GM12872 (cell line): ENCODE measurements around the gene ZDHHC14.

Source experiments
- TF ChIP-seq, protein P1 (sequence below): IDR thresholded peaks from 3 replicates; pipeline ENCODE4 v1.5.1; 2011; ENCODE audit warnings: low read depth, mild to moderate bottlenecking, low read length, moderate library complexity; ENCODE audit not compliant: insufficient read depth

Gene ZDHHC14

GRCh38 chr6:157613011-157613522 is 232.1 kb downstream of the ZDHHC14 start:
- TF ChIP-seq, protein P1, sequence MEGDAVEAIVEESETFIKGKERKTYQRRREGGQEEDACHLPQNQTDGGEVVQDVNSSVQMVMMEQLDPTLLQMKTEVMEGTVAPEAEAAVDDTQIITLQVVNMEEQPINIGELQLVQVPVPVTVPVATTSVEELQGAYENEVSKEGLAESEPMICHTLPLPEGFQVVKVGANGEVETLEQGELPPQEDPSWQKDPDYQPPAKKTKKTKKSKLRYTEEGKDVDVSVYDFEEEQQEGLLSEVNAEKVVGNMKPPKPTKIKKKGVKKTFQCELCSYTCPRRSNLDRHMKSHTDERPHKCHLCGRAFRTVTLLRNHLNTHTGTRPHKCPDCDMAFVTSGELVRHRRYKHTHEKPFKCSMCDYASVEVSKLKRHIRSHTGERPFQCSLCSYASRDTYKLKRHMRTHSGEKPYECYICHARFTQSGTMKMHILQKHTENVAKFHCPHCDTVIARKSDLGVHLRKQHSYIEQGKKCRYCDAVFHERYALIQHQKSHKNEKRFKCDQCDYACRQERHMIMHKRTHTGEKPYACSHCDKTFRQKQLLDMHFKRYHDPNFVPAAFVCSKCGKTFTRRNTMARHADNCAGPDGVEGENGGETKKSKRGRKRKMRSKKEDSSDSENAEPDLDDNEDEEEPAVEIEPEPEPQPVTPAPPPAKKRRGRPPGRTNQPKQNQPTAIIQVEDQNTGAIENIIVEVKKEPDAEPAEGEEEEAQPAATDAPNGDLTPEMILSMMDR = no peak

GRCh38 chr6:157614026-157614568 is 233.1 kb downstream of the ZDHHC14 start:
- TF ChIP-seq, protein P1 = peak; percentile 26; the same call in 1 of the 3 replicates

- TF ChIP-seq, protein P1 = no peak
Measured at GRCh38 chr6:157615420-157615769, 234.4 kb downstream of the ZDHHC14 start.

DNA sequence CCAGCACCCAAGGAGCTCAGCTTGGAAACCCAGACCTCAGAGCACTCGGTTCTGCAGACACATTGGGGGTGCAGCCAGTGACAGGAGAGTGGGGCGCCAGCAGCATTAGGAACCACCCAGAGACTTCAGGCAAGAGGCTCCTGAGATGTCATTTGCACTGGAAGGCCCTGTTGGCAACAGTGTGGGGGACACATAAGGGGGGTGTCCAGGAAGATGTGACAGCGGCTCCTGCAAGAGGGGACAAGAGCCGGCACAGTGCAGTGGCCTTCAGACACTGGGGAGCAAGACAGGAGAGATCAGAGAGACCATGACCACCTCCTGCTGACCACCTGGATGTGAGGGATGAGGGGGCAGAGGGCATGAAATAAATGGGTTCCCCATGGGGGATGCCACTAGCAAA is 235.0 kb downstream of the ZDHHC14 start:
- TF ChIP-seq, protein P1 = no peak

GRCh38 chr6:157620944-157621343 is 240.0 kb downstream of the ZDHHC14 start:
- TF ChIP-seq, protein P1 = no peak

- TF ChIP-seq, protein P1 = no peak
Measured at GRCh38 chr6:157621406-157621805, 240.4 kb downstream of the ZDHHC14 start.

DNA sequence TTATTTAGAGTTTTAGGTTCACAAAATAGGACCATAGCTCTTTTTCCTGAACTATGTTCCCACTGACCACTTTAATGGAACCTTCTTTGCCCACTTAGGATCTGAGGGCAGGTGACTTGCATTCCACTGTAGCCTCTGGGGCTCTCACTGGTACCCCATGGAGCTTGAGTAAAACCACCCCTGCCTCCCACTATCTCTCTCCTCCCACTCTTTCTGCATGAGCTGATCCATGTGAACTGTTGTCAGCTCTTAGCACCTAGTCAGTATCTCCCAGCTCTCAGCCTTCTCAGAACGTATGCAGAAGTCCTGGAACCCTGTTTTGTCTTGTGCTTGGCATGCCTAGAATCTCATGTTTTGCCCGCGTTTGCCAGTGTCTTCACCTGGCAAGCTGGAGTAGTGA is 241.4 kb downstream of the ZDHHC14 start:
- TF ChIP-seq, protein P1 = no peak
